Measurements from ENCODE around the gene ST6GAL1. TPM values are rescaled to one million over a fixed set of nuclear protein-coding genes. Genes with fewer than 3 reads are reported as not detected.

The ST6GAL1 gene
- total and polyA plus RNA-seq, 10 of the 15 experiments (the other 5 are each of a cell fraction or from before 2014, with no cell fraction given): 74.2 to 248 (median 149) TPM

DNA sequence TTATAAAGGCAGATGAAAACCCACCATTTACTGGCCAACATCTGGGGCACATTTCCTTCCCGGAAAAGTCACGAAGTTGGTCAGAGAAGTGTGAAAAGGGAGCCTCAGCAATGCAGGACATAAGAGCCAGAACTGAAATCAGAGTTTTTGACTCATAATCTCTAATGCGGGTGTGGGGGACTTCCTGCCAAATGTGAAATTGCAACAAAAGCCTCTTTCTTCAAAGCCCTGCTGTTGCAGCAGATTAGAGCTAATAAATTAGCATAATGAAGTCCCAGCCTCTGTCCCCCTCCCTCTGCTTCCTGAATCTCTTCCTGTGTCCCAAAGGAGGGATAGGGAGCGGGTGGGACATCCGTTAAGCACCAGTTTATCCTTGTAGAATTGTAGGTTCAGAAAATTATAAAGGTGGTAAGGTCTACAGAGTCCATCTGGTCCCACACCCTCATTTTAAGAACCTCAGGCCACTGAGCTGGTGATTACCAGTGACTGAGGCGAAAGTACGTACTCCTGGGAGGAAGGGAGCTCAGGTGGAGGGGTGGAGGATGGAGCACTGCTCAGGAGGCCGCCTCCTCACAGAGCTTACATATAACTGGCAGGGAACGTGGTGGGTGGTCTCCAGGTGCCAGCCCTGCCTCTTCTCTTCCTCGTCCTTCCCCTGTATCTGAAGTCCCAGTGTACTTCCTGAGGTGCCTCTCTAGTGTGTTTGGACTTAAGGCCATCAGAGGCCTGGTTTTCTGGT is 35.0 kb downstream of the ST6GAL1 start:
- ATAC-seq: peak; percentile 89
- TF ChIP-seq, protein P1, sequence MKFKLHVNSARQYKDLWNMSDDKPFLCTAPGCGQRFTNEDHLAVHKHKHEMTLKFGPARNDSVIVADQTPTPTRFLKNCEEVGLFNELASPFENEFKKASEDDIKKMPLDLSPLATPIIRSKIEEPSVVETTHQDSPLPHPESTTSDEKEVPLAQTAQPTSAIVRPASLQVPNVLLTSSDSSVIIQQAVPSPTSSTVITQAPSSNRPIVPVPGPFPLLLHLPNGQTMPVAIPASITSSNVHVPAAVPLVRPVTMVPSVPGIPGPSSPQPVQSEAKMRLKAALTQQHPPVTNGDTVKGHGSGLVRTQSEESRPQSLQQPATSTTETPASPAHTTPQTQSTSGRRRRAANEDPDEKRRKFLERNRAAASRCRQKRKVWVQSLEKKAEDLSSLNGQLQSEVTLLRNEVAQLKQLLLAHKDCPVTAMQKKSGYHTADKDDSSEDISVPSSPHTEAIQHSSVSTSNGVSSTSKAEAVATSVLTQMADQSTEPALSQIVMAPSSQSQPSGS (IDR thresholded peaks at IDR 0.05; ENCODE audit: low read length): peak; percentile 57; the same call in 1 of the 2 replicates
- no peak for TF ChIP-seq ASH2L (IDR thresholded peaks at IDR 0.05; ENCODE audit: borderline replicate concordance, low read depth)
- TF ChIP-seq SIN3A (IDR thresholded peaks at IDR 0.05; ENCODE audit: low read depth, low read length): no peak
- TF ChIP-seq, protein P2, sequence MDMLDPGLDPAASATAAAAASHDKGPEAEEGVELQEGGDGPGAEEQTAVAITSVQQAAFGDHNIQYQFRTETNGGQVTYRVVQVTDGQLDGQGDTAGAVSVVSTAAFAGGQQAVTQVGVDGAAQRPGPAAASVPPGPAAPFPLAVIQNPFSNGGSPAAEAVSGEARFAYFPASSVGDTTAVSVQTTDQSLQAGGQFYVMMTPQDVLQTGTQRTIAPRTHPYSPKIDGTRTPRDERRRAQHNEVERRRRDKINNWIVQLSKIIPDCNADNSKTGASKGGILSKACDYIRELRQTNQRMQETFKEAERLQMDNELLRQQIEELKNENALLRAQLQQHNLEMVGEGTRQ (IDR thresholded peaks at IDR 0.05; ENCODE audit: borderline replicate concordance, low read depth, low read length): no peak
- TF ChIP-seq SIX5 (IDR thresholded peaks at IDR 0.05; ENCODE audit: low read depth, low read length, severe bottlenecking): no peak
- TF ChIP-seq ZBED1 (IDR thresholded peaks at IDR 0.05; ENCODE audit: borderline replicate concordance): peak; percentile 75; the same call in 1 of the 2 replicates
- TF ChIP-seq, protein P3, sequence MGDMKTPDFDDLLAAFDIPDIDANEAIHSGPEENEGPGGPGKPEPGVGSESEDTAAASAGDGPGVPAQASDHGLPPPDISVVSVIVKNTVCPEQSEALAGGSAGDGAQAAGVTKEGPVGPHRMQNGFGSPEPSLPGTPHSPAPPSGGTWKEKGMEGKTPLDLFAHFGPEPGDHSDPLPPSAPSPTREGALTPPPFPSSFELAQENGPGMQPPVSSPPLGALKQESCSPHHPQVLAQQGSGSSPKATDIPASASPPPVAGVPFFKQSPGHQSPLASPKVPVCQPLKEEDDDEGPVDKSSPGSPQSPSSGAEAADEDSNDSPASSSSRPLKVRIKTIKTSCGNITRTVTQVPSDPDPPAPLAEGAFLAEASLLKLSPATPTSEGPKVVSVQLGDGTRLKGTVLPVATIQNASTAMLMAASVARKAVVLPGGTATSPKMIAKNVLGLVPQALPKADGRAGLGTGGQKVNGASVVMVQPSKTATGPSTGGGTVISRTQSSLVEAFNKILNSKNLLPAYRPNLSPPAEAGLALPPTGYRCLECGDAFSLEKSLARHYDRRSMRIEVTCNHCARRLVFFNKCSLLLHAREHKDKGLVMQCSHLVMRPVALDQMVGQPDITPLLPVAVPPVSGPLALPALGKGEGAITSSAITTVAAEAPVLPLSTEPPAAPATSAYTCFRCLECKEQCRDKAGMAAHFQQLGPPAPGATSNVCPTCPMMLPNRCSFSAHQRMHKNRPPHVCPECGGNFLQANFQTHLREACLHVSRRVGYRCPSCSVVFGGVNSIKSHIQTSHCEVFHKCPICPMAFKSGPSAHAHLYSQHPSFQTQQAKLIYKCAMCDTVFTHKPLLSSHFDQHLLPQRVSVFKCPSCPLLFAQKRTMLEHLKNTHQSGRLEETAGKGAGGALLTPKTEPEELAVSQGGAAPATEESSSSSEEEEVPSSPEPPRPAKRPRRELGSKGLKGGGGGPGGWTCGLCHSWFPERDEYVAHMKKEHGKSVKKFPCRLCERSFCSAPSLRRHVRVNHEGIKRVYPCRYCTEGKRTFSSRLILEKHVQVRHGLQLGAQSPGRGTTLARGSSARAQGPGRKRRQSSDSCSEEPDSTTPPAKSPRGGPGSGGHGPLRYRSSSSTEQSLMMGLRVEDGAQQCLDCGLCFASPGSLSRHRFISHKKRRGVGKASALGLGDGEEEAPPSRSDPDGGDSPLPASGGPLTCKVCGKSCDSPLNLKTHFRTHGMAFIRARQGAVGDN (IDR thresholded peaks at IDR 0.05): no peak
- TF ChIP-seq, protein P4, sequence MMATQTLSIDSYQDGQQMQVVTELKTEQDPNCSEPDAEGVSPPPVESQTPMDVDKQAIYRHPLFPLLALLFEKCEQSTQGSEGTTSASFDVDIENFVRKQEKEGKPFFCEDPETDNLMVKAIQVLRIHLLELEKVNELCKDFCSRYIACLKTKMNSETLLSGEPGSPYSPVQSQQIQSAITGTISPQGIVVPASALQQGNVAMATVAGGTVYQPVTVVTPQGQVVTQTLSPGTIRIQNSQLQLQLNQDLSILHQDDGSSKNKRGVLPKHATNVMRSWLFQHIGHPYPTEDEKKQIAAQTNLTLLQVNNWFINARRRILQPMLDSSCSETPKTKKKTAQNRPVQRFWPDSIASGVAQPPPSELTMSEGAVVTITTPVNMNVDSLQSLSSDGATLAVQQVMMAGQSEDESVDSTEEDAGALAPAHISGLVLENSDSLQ (IDR thresholded peaks at IDR 0.05): no peak
- peak; percentile 88 for TF ChIP-seq NFIC (IDR thresholded peaks at IDR 0.05; ENCODE audit: low read depth, low read length)
- TF ChIP-seq NFYA (IDR thresholded peaks at IDR 0.05; ENCODE audit: borderline replicate concordance, low read depth, low read length): no peak
- TF ChIP-seq WRNIP1 (IDR thresholded peaks at IDR 0.05; ENCODE audit: borderline replicate concordance, low read depth, low read length): no peak
- TF ChIP-seq MEF2B (IDR thresholded peaks at IDR 0.05; ENCODE audit: partially characterized antibody, poor library complexity, severe bottlenecking): no peak
- no peak for TF ChIP-seq NRF1 (conservative IDR thresholded peaks at IDR 0.05; ENCODE audit: low read depth, low read length)
- peak; percentile 34; the same call in 1 of the 2 replicates for TF ChIP-seq MEF2A (IDR thresholded peaks at IDR 0.05; ENCODE audit: insufficient read depth, low read depth, low read length)

More for the DNA sequence above, 35.0 kb downstream of the ST6GAL1 start:
- BruUV-seq (replicated peaks): no TSS peak
- WGBS (ENCODE audit: insufficient coverage, insufficient replicate concordance, low lambda C conversion rate, missing lambda C conversion rate): 49% methylated on average over 10 of the region's 10 CpGs
- H3K27ac ChIP-seq (ENCODE audit: control insufficient read depth, insufficient read depth): peak overlapping the region; percentile 80
- no peak overlapping the region for H3K4me3 ChIP-seq
- H3K9ac ChIP-seq (ENCODE audit: control insufficient read depth, insufficient read depth, low read length): peak overlapping the region; percentile 16; the same call in 1 of the 2 replicates
- H3K36me3 ChIP-seq (ENCODE audit: control insufficient read depth in 2 of 2, insufficient read depth in 2 of 2, low read length in 1 of 2): peaks cover 10 to 22% of the 10 kb centered on the region in 2 experiments
- ChIA-PET POLR2A (interaction anchor here (1.3 kb wide), 1 partner anchor 32 kb away, joined by 4 read pairs; no protein-coding TSS in a partner anchor), CTCF (interaction anchor here (1.3 kb wide), 1 partner anchor 79 kb away, joined by 3 read pairs; no protein-coding TSS in a partner anchor), SMC1A (ENCODE audit: uncharacterized antibody, unreplicated experiment) (interaction anchor here (1.0 to 1.8 kb wide), 5 partner anchors 29 to 79 kb away, joined by 3 to 6 read pairs (median 5); no protein-coding TSS in a partner anchor), RAD21 (ENCODE audit: unreplicated experiment) (interaction anchor here (0.8 to 1.7 kb wide), 5 partner anchors 13 to 54 kb away, joined by 3 to 6 read pairs (median 4); no protein-coding TSS in a partner anchor)
- FAIRE-seq (peak; percentile 27), DNase-seq (ENCODE audit: low read depth, low spot score) (peak; percentile 43)
- no peaks in the 10 kb centered on the region for H3K9me3 ChIP-seq (replicated peaks; ENCODE audit: control insufficient read depth, insufficient read depth, low read length)
- H3K4me2 ChIP-seq (ENCODE audit: control insufficient read depth, insufficient read depth): peak overlapping the region; percentile 56
- no peaks in the 10 kb centered on the region for H3K27me3 ChIP-seq (replicated peaks in 1 of 2; ENCODE audit: control insufficient read depth in 2 of 2, insufficient read depth in 2 of 2, low read length in 1 of 2)
- in situ Hi-C loops (cut with MboI): no loop called here
- intact Hi-C loops (cut with micrococcal nuclease; ENCODE audit: unreplicated experiment): no loop called here
- H3K4me1 ChIP-seq (ENCODE audit: control insufficient read depth, insufficient read depth, low read length): peaks cover 23% of the 10 kb centered on the region
- H3K79me2 ChIP-seq (ENCODE audit: control insufficient read depth, insufficient read depth, low read length): peaks cover 1% of the 10 kb centered on the region
- H4K20me1 ChIP-seq (ENCODE audit: control insufficient read depth, insufficient read depth): no peaks in the 10 kb centered on the region
- no peak overlapping the region; the same call in 1 of the 2 replicates for H2AFZ ChIP-seq (ENCODE audit: control insufficient read depth, low read depth, low read length)

Data from GM12878 (cell line).